K562 (cell line): Measurements from ENCODE around the gene IL5. TPM values are rescaled to one million over a fixed set of nuclear protein-coding genes. Genes with fewer than 3 reads are reported as not detected.
A peak's percentile ranks its signal among the peaks of the same experiment; 100 is the strongest.

Experiments
- GTF2E2 ChIP-seq: fragments of 200-800 bp; sonication (Bioruptor generic); IDR thresholded peaks from 2 replicates; pipeline ENCODE4 v1.6.1; 2016; ENCODE audit warnings: missing genetic modification characterization, missing compliant biosample characterization
- KDM4B ChIP-seq, 2 experiments: fragments of 450-650 bp in 1 of 2; sonication (generic) in 1 of 2; IDR thresholded peaks; 2 replicates each; pipeline ENCODE4 v1.6.1; 2016 to 2017; ENCODE audit warnings: borderline replicate concordance in 2 of 2, antibody characterized with exemption in 1 of 2, low read depth in 1 of 2, mild to moderate bottlenecking in 1 of 2
- MTA1 ChIP-seq: fragments of 450-650 bp; IDR thresholded peaks from 2 replicates; pipeline ENCODE4 v1.6.1; 2017; ENCODE audit warnings: borderline replicate concordance
- NR2C2 ChIP-seq, 2 experiments: fragments of 200-800 bp in 1 of 2; sonication (Bioruptor generic) in 1 of 2; sonication (generic) in 1 of 2; formaldehyde crosslinking in 1 of 2; IDR thresholded peaks; 2 replicates each; pipeline versions ENCODE4 v1.6.1 to v1.8.0; 2016 to 2022; ENCODE audit warnings: mild to moderate bottlenecking in 1 of 2, missing compliant biosample characterization in 1 of 2, missing genetic modification characterization in 1 of 2, missing genetic modification reagents in 1 of 2
- POLR2G ChIP-seq: fragments of 200-400 bp; formaldehyde crosslinking; IDR thresholded peaks from 2 replicates; pipeline ENCODE4 v1.6.1; 2017; ENCODE audit warnings: low read depth, mild to moderate bottlenecking, antibody characterized with exemption, low read length, moderate library complexity
- polyA plus RNA-seq, 8 experiments: library from polyadenylated mRNA; depleted of rRNA in 4 of 8; stranded (reverse) in 5 of 8; unstranded in 3 of 8; fragments of >200 nt; fragmentation: Nextera tagmentation in 2 of 8; fragmentation: Illumina TruSeq in 1 of 8; extraction: Ambion mirVana in 2 of 8; extraction: Trizol in 1 of 8; gene quantifications; 2 replicates each; pipeline versions ENCODE4 v1.2.1 to v1.2.3, GENCODE V29; 2011 to 2014; ENCODE audit warnings: inconsistent platforms in 1 of 8, missing spikeins in 1 of 8
- total RNA-seq, 7 experiments: library from RNA; depleted of rRNA in 6 of 7; stranded (reverse); fragments of >200 nt in 6 of 7; fragmentation: Illumina TruSeq in 2 of 7; extraction: Trizol in 2 of 7; gene quantifications; 2 replicates each; pipeline versions ENCODE4 v1.2.1 to v1.2.3, GENCODE V29; 2011 to 2021; ENCODE audit warnings: low replicate concordance in 1 of 7
- TF ChIP-seq, protein P1 (sequence below): fragments of 450-650 bp; IDR thresholded peaks from 2 replicates; pipeline ENCODE4 v1.6.1; 2016; ENCODE audit warnings: missing biosample characterization, missing genetic modification characterization
- TF ChIP-seq, protein P2 (sequence below), 2 experiments: fragments of 450-650 bp; IDR thresholded peaks; 2 replicates each; pipeline ENCODE4 v1.6.1; 2018; ENCODE audit warnings: mild to moderate bottlenecking in 2 of 2, low read depth in 1 of 2; ENCODE audit not compliant: partially characterized antibody in 2 of 2
- TF ChIP-seq, protein P3 (sequence below): fragments of 200-800 bp; sonication (Bioruptor generic); IDR thresholded peaks from 2 replicates; pipeline ENCODE4 v1.6.1; 2017; ENCODE audit warnings: missing genetic modification characterization, missing compliant biosample characterization
- TF ChIP-seq, protein P4 (sequence below), 3 experiments: fragments of 200-800 bp in 1 of 3; sonication (Bioruptor generic) in 1 of 3; sonication (generic) in 1 of 3; formaldehyde crosslinking in 1 of 3; IDR thresholded peaks; 2 replicates each; pipeline versions ENCODE4 v1.6.1 to v1.8.0; 2016 to 2022; ENCODE audit warnings: mild to moderate bottlenecking in 2 of 3, missing compliant biosample characterization in 2 of 3, missing genetic modification characterization in 2 of 3, missing genetic modification reagents in 1 of 3

IL5 gene
- total and polyA plus RNA-seq, 9 of the 15 experiments (the other 6 are each of a cell fraction or from before 2014, with no cell fraction given), result 0.44 TPM; not detected in 8

DNA sequence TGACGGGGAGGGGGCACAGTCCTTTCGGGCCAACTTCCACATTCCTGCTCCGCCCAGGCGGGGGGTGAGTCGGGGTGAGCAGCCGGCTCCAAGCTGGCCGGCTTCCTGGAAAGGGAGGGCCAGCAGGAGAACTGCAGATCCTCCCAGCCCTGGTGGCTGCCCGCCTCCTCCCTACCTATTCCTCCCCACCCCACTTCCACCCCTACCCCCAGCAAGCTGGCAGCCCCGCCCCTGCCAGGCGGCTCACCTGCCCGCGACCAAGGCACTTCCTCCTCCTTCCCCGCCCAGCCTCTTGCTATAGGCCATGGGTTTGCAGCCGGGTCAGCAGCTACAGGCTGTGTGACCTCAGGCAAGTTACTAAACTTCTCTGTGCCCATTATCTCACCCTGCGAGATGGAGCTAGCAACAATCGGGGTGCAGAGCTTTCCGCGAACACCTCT is 47.1 kb downstream of the IL5 start (continued):
- TF ChIP-seq GTF2E2 (tag), result peak; percentile 77; the same call in 1 of the 2 replicates
- TF ChIP-seq, protein P1, sequence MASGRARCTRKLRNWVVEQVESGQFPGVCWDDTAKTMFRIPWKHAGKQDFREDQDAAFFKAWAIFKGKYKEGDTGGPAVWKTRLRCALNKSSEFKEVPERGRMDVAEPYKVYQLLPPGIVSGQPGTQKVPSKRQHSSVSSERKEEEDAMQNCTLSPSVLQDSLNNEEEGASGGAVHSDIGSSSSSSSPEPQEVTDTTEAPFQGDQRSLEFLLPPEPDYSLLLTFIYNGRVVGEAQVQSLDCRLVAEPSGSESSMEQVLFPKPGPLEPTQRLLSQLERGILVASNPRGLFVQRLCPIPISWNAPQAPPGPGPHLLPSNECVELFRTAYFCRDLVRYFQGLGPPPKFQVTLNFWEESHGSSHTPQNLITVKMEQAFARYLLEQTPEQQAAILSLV (tag), result no peak
- TF ChIP-seq, protein P2, sequence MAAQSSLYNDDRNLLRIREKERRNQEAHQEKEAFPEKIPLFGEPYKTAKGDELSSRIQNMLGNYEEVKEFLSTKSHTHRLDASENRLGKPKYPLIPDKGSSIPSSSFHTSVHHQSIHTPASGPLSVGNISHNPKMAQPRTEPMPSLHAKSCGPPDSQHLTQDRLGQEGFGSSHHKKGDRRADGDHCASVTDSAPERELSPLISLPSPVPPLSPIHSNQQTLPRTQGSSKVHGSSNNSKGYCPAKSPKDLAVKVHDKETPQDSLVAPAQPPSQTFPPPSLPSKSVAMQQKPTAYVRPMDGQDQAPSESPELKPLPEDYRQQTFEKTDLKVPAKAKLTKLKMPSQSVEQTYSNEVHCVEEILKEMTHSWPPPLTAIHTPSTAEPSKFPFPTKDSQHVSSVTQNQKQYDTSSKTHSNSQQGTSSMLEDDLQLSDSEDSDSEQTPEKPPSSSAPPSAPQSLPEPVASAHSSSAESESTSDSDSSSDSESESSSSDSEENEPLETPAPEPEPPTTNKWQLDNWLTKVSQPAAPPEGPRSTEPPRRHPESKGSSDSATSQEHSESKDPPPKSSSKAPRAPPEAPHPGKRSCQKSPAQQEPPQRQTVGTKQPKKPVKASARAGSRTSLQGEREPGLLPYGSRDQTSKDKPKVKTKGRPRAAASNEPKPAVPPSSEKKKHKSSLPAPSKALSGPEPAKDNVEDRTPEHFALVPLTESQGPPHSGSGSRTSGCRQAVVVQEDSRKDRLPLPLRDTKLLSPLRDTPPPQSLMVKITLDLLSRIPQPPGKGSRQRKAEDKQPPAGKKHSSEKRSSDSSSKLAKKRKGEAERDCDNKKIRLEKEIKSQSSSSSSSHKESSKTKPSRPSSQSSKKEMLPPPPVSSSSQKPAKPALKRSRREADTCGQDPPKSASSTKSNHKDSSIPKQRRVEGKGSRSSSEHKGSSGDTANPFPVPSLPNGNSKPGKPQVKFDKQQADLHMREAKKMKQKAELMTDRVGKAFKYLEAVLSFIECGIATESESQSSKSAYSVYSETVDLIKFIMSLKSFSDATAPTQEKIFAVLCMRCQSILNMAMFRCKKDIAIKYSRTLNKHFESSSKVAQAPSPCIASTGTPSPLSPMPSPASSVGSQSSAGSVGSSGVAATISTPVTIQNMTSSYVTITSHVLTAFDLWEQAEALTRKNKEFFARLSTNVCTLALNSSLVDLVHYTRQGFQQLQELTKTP (IDR thresholded peaks at IDR 0.05; ENCODE audit: low read depth in 1 of 2, partially characterized antibody in 2 of 2), result no peak
- TF ChIP-seq, protein P3, sequence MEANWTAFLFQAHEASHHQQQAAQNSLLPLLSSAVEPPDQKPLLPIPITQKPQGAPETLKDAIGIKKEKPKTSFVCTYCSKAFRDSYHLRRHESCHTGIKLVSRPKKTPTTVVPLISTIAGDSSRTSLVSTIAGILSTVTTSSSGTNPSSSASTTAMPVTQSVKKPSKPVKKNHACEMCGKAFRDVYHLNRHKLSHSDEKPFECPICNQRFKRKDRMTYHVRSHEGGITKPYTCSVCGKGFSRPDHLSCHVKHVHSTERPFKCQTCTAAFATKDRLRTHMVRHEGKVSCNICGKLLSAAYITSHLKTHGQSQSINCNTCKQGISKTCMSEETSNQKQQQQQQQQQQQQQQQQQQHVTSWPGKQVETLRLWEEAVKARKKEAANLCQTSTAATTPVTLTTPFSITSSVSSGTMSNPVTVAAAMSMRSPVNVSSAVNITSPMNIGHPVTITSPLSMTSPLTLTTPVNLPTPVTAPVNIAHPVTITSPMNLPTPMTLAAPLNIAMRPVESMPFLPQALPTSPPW (CRISPR knock-in tag), result peak; percentile 83
- TF ChIP-seq MTA1, result no peak
- peak; percentile 56 for TF ChIP-seq POLR2G
- peak; percentile 79 for TF ChIP-seq NR2C2 (CRISPR knock-in tag; IDR thresholded peaks at IDR 0.05)
- peak; percentile 97 for TF ChIP-seq NR2C2 (tag; IDR thresholded peaks at IDR 0.05)
- TF ChIP-seq, protein P4, sequence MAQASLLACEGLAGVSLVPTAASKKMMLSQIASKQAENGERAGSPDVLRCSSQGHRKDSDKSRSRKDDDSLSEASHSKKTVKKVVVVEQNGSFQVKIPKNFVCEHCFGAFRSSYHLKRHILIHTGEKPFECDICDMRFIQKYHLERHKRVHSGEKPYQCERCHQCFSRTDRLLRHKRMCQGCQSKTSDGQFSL (CRISPR knock-in tag; IDR thresholded peaks at IDR 0.05), result no peak
- TF ChIP-seq, protein P4 (tag; IDR thresholded peaks at IDR 0.05), result peak in 1 of 2 experiments; percentile 47; a peak in 2 of 4 replicates
- TF ChIP-seq KDM4B (IDR thresholded peaks at IDR 0.05; ENCODE audit: borderline replicate concordance in 2 of 2, low read depth in 1 of 2), result 0 out of 4 replicates have a peak, but pooled peaks of 1 of the 2 experiments have one; percentile 54
